Measurements from ENCODE around the gene RARB.

RARB gene

GRCh38 chr3:25448750-25449692, 21.0 kb downstream of the RARB start:
- DNase-seq (ENCODE audit: low spot score), result peak; percentile 51

- no peak for DNase-seq (ENCODE audit: low spot score)
These were observed 21.8 kb downstream of the RARB start for GRCh38 chr3:25449857-25450256.

DNA sequence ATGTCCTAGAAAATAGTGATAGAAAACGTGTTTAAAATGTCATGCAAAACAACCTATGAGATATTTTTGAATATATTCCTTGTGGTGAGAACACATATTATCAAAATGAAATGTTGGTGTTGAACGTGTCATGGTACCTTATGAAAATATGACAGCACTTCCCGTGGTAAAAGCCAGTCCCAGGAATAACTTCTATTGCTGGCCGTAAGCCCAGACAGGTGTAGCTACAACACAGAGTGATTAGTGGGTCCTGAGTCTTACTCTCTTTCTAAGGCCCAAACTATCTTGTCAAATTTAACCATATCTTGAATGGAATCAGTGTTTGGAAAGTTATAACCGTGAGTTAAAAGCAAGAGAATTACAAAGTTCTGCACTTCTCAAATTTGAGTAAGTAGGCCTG, 24.1 kb downstream of the RARB start:
- no peak for DNase-seq (ENCODE audit: low spot score)

DNA sequence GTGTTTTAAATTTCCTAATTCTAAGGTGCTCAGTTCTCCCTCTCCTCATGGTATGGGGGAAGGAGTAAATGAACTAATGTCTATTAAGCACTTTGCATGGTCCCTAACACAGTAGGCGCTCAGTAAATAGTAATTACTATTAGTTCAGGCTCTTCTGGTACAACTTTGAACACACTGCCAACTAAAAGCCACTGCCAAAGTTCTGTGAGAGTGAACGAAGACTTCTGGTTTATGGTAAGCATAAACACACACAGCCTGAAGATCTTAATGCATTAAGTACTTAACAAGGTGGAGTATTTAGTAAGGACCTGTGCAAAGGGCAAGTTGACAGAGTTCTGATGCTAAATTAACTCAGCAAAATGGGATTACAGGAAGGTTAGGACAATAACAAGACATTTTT, 24.7 kb downstream of the RARB start:
- no peak for DNase-seq (ENCODE audit: low spot score)

GRCh38 chr3:25453619-25454004, 25.5 kb downstream of the RARB start:
- DNase-seq (ENCODE audit: low spot score), result no peak

DNA sequence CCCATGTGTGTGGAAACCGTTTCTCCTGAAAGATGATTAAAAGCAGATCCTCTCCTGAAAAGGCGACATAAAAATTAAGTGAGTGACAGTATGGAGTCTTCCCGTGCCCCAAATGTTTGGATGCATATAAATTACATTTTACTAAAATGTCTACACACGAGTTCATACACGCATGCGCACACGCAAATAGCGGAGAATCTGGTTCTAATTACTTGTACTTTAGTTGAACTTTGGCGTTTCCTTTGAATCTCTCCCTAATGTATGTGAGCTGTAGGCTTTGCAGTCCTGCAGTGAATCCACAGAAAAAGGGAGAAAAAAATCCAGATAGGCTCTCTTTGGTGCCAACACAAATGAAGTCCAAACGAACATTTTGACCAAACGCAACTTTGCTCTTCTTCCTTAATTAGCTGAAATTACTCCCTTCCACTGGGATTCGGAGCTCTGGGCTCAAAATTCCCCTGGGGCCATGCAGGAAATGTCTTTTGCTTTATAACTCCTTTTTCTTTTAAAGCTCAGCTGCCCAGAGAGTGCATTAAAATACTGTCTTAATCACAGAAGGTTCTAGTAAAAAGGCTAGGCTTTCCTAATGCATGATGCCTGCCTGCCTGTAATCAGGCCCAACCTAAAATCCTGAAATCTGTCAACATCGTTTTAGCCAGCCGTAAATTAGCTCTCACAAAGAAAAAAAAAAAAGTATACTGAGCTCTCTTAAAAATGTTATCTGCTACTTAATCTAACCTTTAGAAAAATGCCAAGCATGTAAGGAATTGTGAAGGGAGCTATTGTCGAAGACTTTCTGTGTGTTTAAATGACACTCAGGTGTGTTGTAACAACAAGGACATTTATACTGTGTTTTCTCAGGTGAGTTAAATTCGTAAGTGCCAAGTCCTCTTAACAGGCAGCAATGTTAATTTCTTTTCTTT, 26.2 kb downstream of the RARB start:
- peak; percentile 29 for DNase-seq (ENCODE audit: low spot score)

GRCh38 chr3:25455441-25456132, 27.5 kb downstream of the RARB start:
- DNase-seq (ENCODE audit: low spot score), result peak; percentile 28

GRCh38 chr3:25456723-25457670, 28.9 kb downstream of the RARB start:
- DNase-seq (ENCODE audit: low spot score), result no peak

GRCh38 chr3:25457671-25458419, 29.8 kb downstream of the RARB start:
- DNase-seq (ENCODE audit: low spot score), result no peak

GRCh38 chr3:25458420-25458814, 30.4 kb downstream of the RARB start:
- no peak for DNase-seq (ENCODE audit: low spot score)

DNA sequence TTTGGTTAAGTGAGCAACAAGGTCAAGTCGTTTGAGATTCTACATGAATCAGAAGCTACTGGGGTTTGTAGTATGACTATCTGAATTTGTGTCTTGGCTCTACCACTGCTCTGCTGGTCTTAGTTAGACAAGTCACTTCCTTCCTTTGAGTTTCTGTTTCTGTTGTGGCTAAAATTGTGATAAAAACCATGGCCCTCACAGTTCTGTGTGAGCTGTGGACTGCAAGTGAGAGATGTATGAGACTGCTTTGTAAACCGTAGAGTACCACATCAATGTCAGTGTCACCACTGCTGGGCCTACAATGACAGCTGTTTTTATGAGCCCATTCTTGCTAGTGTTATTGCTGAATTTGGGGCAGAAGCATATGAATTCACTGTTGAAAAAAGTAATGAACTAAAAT, 32.7 kb downstream of the RARB start:
- no peak for DNase-seq (ENCODE audit: low spot score)

- no peak for DNase-seq (ENCODE audit: low spot score)
These were observed 33.9 kb downstream of the RARB start for GRCh38 chr3:25461946-25462345.

DNA sequence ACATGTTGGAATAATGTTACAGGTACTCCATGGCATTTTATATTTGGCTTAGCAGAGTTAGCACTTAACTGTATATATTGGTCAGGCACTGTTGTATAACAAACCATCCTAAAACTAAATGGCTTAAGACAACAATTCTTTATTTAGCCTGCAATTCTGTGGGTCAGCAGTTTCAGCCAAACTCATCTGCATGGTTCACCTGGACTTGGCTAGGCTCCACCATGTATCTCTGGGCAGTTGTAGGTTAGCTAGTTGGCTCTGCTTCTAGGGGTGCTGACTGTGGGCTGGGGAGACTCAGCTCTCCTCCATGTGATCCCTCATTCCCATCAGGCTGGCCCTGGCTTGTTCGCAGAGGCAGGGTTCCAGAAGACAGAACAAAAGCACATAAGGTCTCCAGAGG, 34.4 kb downstream of the RARB start:
- no peak for DNase-seq (ENCODE audit: low spot score)

DNA sequence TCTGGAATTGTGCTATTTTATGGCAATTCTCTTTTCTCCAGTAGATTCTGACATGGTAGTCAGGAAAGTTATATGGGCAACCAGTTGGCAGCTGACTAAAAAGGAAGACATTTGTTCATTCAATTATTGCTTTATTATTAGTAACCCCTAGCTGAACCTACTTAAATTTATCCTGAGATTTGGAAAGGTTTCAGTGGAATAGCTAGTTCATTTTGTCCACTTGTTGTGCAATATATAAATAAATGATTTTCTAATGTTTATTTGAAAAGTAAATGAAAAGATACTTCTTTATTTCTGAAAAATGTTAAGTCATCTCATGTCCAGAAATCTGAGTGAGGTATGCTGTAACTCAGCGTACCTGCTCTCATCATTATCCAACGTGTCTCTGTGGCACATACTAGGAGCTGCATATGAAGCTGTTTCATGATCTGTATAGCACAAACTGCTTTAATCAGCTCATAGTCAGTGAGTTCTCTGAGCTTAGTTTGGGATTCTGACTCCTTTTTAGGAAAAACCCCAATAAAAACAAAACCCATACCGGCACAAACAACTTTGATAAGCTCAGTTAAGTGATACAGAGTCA, 35.9 kb downstream of the RARB start:
- DNase-seq (ENCODE audit: low spot score), result no peak

DNA sequence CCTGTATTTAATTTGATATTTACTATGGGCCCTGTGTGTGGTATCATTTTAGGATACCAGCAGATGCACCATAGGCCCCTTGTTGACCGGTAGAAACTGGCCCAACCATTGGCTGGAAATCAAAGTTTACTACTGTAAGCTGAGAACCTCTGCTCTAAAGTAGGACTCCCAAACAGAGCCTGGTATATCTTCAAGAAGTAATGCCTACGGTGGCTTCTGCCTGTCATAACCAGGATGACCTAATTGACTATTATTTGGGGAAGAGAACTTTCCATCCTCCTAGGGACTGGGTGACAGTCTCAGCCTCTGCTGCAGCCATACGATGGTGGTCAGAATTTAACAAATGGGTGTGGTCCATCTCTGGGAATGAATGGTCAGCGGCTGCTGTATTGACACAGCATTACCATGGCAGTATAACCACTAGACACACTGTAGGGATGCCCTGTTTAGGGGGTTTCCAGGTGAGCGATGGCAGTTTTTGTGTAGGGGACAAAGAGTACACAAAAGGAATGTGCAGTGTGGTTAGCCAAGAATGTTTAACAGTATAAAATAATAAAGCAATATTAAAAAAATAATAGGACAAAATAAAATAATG, 37.3 kb downstream of the RARB start:
- DNase-seq (ENCODE audit: low spot score), result no peak

DNA sequence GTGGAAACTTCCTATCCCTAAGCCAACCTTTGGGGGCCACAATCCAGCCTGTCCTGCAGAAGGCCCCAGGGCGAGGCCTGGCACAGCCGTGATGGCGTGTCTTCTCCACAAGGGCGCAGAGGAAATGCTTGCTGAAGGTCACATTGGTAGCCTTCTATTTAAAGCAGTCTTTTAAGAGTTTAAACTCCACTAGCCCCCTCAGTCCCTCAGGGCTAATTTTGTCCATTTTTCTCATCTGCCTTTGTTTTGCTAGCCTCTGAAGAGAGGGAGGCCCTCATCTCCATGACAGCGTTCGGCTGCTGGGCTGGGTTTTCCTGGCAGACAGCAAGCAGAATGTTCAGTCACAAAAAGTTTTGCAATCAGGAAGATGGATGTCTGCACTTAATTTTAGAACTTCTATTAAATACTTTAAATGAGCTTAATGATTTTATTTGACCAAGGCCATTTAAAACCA, 40.8 kb downstream of the RARB start:
- DNase-seq (ENCODE audit: low spot score), result peak; percentile 26

DNA sequence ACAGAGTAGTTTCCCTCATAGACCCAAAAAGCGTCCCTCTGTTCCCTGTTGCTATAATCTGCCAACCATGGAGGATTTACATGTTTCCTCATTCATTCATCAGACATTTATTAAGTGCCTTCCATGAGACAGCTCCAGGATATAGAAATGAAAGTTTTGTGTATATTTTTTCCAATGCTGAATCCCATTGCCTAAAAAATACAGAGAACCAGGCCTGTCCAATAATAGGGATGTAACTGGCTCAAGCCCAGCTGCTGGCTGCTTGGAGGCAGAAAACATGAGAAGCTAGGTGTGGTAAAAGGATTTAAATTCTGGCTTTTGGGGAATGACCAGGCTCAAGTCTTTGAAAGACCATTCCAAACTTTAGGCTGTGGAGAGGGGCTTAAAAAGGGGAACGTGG, 41.5 kb downstream of the RARB start:
- DNase-seq (ENCODE audit: low spot score), result no peak

GRCh38 chr3:25471081-25471768, 43.2 kb downstream of the RARB start:
- no peak for DNase-seq (ENCODE audit: low spot score)

- no peak for DNase-seq (ENCODE audit: low spot score)
These were observed 44.1 kb downstream of the RARB start for GRCh38 chr3:25472153-25472552.

Data from hepatic stellate cell (primary cell).